ENCODE results near the gene ZBTB16.

ZBTB16 gene

DNA sequence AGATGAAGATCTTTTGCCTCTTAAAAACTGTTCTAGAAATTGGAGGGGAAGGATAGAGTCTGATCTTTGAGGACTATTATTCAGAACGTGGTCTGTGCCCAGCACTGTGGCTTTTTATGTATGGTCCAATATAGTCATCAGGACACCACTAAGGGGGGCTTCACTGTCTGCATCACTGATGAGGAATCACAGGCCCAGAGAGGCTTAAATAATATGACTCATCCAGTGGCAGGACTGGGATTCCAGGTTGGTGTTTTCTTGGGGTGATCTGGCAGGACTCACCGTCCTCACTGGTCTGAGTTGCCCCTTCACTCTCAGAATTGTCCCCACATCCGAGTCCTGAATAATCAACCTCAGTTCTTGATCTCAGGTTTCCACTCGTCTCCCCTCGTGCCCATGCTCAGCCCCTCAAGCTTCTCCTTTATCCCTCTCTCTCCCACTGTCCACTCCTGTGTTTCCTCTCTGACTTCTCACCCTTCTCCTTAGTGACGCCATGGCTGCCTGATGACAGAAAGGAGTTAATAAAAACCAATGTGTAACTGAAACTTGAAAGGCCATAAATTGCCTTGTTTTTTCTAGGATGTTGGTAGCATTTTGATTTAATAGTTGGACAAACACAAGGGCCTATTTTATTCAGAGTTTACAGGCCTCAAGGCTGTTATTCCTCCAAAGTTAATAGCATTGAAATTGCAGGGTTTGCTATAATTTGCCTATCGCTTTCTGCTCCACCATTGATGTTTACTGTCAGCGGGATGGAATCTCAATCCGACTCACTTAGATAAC, 141.0 kb downstream of the ZBTB16 start:
- TF ChIP-seq, protein P1, sequence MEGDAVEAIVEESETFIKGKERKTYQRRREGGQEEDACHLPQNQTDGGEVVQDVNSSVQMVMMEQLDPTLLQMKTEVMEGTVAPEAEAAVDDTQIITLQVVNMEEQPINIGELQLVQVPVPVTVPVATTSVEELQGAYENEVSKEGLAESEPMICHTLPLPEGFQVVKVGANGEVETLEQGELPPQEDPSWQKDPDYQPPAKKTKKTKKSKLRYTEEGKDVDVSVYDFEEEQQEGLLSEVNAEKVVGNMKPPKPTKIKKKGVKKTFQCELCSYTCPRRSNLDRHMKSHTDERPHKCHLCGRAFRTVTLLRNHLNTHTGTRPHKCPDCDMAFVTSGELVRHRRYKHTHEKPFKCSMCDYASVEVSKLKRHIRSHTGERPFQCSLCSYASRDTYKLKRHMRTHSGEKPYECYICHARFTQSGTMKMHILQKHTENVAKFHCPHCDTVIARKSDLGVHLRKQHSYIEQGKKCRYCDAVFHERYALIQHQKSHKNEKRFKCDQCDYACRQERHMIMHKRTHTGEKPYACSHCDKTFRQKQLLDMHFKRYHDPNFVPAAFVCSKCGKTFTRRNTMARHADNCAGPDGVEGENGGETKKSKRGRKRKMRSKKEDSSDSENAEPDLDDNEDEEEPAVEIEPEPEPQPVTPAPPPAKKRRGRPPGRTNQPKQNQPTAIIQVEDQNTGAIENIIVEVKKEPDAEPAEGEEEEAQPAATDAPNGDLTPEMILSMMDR (IDR thresholded peaks at IDR 0.05; ENCODE audit: extremely low read depth, insufficient read depth, missing control alignments) = no peak
- DNase-seq (ENCODE audit: low spot score) = no peak
- in situ Hi-C loops (cut with MboI; ENCODE audit: low pct_unique_long_range_greater_than_20kb, low sequenced_read_pairs, unreplicated experiment) = no loop called here

DNA sequence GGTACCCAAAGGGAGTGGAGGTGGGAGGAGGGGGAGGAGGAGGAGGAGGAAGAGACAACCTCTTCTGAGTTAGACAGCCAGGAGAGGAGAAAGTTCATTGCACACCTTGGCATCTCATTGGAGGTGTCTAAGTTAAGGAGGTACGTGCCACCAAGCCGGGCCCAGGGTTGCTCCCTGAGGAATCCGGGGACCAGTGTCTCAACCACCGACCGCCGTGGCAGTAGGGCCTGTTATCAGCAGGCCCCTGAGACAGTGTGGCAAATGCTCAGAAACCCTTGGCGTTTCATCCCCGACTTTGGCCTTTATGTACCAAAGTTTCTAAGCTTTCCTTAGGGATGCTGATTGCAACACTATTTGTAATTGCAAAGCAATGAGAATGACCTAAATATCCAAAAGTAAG, 141.7 kb downstream of the ZBTB16 start:
- TF ChIP-seq, protein P1 (IDR thresholded peaks at IDR 0.05; ENCODE audit: extremely low read depth, insufficient read depth, missing control alignments) = no peak
- DNase-seq (ENCODE audit: low spot score) = no peak
- in situ Hi-C loops (cut with MboI; ENCODE audit: low pct_unique_long_range_greater_than_20kb, low sequenced_read_pairs, unreplicated experiment) = no loop called here

DNA sequence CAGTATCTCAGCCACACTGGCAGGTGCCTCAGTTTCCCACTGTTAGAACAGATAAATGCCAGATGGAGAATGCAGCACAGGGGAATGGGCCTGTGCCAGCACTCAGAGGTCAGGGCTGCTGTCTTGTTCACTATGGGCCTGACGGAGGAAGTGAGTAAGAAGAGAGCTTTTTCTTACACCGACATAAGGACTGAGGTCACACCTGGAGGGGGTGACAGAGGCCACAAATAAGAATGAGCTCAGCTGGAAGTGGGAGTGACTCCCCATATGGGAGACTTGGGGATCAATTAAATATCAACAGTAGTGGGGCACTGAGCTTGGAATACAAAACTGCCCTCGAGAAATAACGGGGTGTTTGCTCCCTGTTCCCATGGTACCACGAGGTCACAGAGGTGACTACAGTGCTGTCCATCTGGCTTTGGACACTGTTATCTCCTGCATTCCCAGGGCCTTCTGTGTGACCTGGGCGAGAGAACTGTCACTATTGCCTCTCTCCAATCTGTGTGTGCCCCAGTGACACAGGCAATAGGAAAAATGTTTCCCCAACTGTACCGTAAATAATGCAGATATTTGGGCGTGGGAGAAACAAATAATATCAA, 142.6 kb downstream of the ZBTB16 start:
- in situ Hi-C loops (cut with MboI; ENCODE audit: low pct_unique_long_range_greater_than_20kb, low sequenced_read_pairs, unreplicated experiment) = no loop called here
- no peak for DNase-seq (ENCODE audit: low spot score)
- TF ChIP-seq, protein P1 (IDR thresholded peaks at IDR 0.05; ENCODE audit: extremely low read depth, insufficient read depth, missing control alignments) = no peak

DNA sequence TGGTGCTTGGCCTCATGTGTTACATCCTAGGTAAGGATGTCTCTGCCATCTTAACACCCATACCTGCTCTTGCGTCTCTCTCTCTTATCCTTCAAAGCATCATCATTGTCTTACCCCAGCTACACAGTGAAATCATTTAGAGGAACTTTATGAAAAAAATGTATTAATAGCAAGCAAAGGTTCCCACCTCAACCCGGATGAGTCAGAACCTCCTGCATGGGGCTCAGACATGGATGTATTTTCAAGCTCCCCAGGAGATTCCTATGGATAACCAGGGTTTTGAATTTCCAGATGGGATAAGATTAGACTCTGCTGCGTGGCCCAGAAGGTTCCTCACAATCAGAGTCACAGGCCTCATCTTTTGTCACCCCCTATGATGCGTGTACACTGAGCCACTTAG, 147.6 kb downstream of the ZBTB16 start:
- TF ChIP-seq, protein P1 (IDR thresholded peaks at IDR 0.05; ENCODE audit: extremely low read depth, insufficient read depth, missing control alignments) = no peak
- in situ Hi-C loops (cut with MboI; ENCODE audit: low pct_unique_long_range_greater_than_20kb, low sequenced_read_pairs, unreplicated experiment) = no loop called here
- DNase-seq (ENCODE audit: low spot score) = no peak

DNA sequence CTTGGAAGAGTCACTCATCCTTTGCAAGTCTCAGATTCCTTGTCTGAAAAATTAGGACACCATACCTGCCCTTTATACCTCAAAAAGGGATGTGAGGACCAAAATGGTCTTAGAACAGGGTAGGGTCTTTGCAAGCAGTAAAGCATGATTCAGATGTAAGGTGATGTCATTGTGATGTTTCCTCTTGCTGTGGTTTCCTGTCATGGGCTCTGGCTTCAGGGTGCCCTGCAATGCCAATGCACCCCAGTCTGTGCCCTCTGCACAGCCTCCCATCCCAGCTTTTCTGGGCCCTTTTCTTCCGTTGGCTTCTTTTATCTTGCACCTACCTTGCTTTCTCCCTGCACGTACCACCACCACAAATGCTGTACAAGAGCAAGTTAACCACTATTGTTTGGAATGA, 148.9 kb downstream of the ZBTB16 start:
- DNase-seq (ENCODE audit: low spot score) = no peak
- in situ Hi-C loops (cut with MboI; ENCODE audit: low pct_unique_long_range_greater_than_20kb, low sequenced_read_pairs, unreplicated experiment) = no loop called here
- TF ChIP-seq, protein P1 (IDR thresholded peaks at IDR 0.05; ENCODE audit: extremely low read depth, insufficient read depth, missing control alignments) = no peak

DNA sequence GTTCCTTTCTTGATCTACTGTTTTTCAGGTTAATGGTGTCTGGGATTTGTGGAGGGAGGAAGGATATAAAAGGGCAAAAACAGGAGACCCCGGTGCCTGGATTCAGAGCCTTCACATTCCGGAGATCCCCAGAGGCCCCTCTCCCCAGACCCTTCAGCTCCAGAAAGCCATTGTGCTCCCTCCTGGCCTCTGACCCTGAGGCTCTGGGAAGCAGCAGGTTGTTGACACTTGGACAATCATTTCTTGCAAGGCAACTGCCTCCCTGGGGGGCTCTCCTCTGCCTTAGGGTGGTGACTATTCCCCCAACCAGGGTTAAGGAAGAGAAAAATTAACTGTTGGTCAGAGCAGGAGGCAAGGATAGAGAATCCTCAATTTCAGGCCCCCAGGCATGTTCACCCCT, 149.8 kb downstream of the ZBTB16 start:
- no peak for DNase-seq (ENCODE audit: low spot score)
- in situ Hi-C loops (cut with MboI; ENCODE audit: low pct_unique_long_range_greater_than_20kb, low sequenced_read_pairs, unreplicated experiment) = no loop called here
- TF ChIP-seq, protein P1 (IDR thresholded peaks at IDR 0.05; ENCODE audit: extremely low read depth, insufficient read depth, missing control alignments) = no peak
